Gastroesophageal sphincter (tissue), 3 donors: ENCODE measurements around the gene PNKP.

Experiments used
- CTCF ChIP-seq, 4 experiments: fragments of 200-600 bp in 2 of 4; fragments of 450-650 bp in 2 of 4; sonication (generic) in 1 of 4; IDR thresholded peaks; one replicate each; pipeline ENCODE4 v1.5.1; 2017 to 2019; ENCODE audit warnings: antibody characterized with exemption in 4 of 4, mild to moderate bottlenecking in 2 of 4, moderate library complexity in 2 of 4
- EP300 ChIP-seq: sonication (generic); formaldehyde crosslinking; IDR thresholded peaks from one replicate; pipeline ENCODE4 v1.6.1; 2017; ENCODE audit warnings: antibody characterized with exemption, mild to moderate bottlenecking
- POLR2AphosphoS5 ChIP-seq: sonication (generic); formaldehyde crosslinking; IDR thresholded peaks from one replicate; pipeline ENCODE4 v1.6.1; 2017; ENCODE audit warnings: antibody characterized with exemption

- no peak for TF ChIP-seq POLR2AphosphoS5
- no peak for TF ChIP-seq CTCF (IDR thresholded peaks at IDR 0.05)
- TF ChIP-seq EP300, result no peak
Measured at GRCh38 chr19:49839713-49840112, 27.7 kb downstream of the PNKP start.
